Suprapubic skin (tissue), 4 donors: ENCODE results near the gene HSD17B14.

Experiments used
- EP300 ChIP-seq: sonication (generic); formaldehyde crosslinking; IDR thresholded peaks from one replicate; pipeline ENCODE4 v1.6.1; 2017; ENCODE audit warnings: antibody characterized with exemption
- POLR2A ChIP-seq, 2 donors: fragments of 450-650 bp; IDR thresholded peaks; one replicate each; pipeline ENCODE4 v1.6.1; 2017; ENCODE audit warnings: antibody characterized with exemption in 2 of 2, mild to moderate bottlenecking in 2 of 2, moderate library complexity in 2 of 2
- POLR2AphosphoS5 ChIP-seq, 3 donors: sonication (generic); formaldehyde crosslinking; IDR thresholded peaks; one replicate each; pipeline ENCODE4 v1.6.1; 2017; ENCODE audit warnings: antibody characterized with exemption in 3 of 3
- TF ChIP-seq, protein P1 (sequence below), 2 donors: fragments of 200-600 bp in 1 of 2; fragments of 450-650 bp in 1 of 2; sonication (generic) in 1 of 2; IDR thresholded peaks; one replicate each; pipeline ENCODE4 v1.5.1; 2016 to 2019; ENCODE audit warnings: antibody characterized with exemption in 2 of 2, mild to moderate bottlenecking in 1 of 2, moderate library complexity in 1 of 2

DNA sequence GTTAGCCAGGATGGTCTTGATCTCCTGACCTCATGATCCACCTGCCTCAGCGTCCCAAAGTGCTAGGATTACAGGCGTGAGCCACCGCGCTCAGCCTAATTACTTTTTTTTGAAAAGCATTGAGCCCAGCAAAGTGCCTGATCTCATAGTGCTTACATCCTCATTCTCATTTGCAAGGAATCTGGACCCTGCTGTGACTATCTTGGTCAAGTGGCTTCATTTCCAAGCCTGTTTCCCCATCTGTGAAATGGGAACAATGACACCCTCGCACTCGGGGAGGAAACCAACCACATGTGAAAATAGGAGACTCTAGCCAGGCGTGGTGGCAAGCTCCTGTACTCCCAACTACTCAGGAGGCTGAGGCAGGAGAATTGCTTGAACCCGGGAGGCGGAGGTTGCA lies 33.8 kb upstream of the HSD17B14 start:
- TF ChIP-seq POLR2AphosphoS5 (IDR thresholded peaks at IDR 0.05) (no peak), POLR2A (IDR thresholded peaks at IDR 0.05) (no peak), EP300 (no peak)
- TF ChIP-seq, protein P1, sequence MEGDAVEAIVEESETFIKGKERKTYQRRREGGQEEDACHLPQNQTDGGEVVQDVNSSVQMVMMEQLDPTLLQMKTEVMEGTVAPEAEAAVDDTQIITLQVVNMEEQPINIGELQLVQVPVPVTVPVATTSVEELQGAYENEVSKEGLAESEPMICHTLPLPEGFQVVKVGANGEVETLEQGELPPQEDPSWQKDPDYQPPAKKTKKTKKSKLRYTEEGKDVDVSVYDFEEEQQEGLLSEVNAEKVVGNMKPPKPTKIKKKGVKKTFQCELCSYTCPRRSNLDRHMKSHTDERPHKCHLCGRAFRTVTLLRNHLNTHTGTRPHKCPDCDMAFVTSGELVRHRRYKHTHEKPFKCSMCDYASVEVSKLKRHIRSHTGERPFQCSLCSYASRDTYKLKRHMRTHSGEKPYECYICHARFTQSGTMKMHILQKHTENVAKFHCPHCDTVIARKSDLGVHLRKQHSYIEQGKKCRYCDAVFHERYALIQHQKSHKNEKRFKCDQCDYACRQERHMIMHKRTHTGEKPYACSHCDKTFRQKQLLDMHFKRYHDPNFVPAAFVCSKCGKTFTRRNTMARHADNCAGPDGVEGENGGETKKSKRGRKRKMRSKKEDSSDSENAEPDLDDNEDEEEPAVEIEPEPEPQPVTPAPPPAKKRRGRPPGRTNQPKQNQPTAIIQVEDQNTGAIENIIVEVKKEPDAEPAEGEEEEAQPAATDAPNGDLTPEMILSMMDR (IDR thresholded peaks at IDR 0.05): no peak
